Ovary (tissue), 9 donors: Measurements from ENCODE around the gene ZNF91. TPM values are rescaled to one million over a fixed set of nuclear protein-coding genes. Genes with fewer than 3 reads are reported as not detected.

Experiments
- DNase-seq, 5 donors: peaks; one replicate each; pipeline ENCODE4 v3.0.0-alpha.2; 2019 to 2020
- H3K27ac ChIP-seq, 2 donors: fragments of 200-600 bp; one replicate each; pipeline versions ENCODE4 v1.5.1 to v1.8.0; 2019 to 2022
- H3K27me3 ChIP-seq: fragments of 200-600 bp; one replicate; pipeline ENCODE4 v1.8.0; 2022
- H3K36me3 ChIP-seq: fragments of 200-600 bp; sonication (generic); one replicate; pipeline ENCODE4 v1.5.1; 2019
- H3K4me1 ChIP-seq: one replicate; pipeline ENCODE4 v1.8.1; 2013; ENCODE audit warnings: mild to moderate bottlenecking, moderate library complexity; ENCODE audit not compliant: insufficient read depth
- H3K4me3 ChIP-seq: fragments of 200-600 bp; sonication (generic); one replicate; pipeline ENCODE4 v1.5.1; 2017
- H3K9me3 ChIP-seq, 2 donors: fragments of 200-600 bp in 1 of 2; sonication (generic) in 1 of 2; one replicate each; pipeline versions ENCODE4 v1.5.1 to v1.8.1; 2013 to 2019; ENCODE audit warnings: mild to moderate bottlenecking in 1 of 2, moderate library complexity in 1 of 2
- CTCF ChIP-seq, 3 donors: fragments of 450-650 bp in 2 of 3; fragments of 200-600 bp in 1 of 3; IDR thresholded peaks; one replicate each; pipeline versions ENCODE4 v1.5.1 to v1.8.0; 2016 to 2022; ENCODE audit warnings: antibody characterized with exemption in 3 of 3, mild to moderate bottlenecking in 1 of 3
- EP300 ChIP-seq: sonication (generic); formaldehyde crosslinking; IDR thresholded peaks from one replicate; pipeline ENCODE4 v1.6.1; 2017; ENCODE audit warnings: antibody characterized with exemption
- POLR2A ChIP-seq: fragments of 450-650 bp; IDR thresholded peaks from one replicate; pipeline ENCODE4 v1.6.1; 2017; ENCODE audit warnings: antibody characterized with exemption, mild to moderate bottlenecking, moderate library complexity
- WGBS, 3 donors: extraction: QIAGEN DNeasy Blood & Tissue Kit in 1 of 3; methylation state at CpG; one replicate each; pipeline versions ENCODE4 v1.1.5 to v1.1.7; 2013 to 2017; 5-methylcytosine and 5-hydroxymethylcytosine counted together
- intact Hi-C, 4 donors: fragments of 100-400 bp; cut with DNase I; formaldehyde crosslinking; loops; one replicate each; pipeline versions ENCODE4 v1.11.0 to v1.15.1; 2022 to 2023
- polyA plus RNA-seq, 2 donors: library from polyadenylated mRNA; stranded (reverse); fragments of 200-250 nt in 1 of 2; fragments of 350-450 nt in 1 of 2; fragmentation: Illumina TruSeq in 1 of 2; extraction: RNeasy Lipid Tissue Mini Kit (QIAGEN cat#74804) in 1 of 2; gene quantifications; one replicate each; pipeline ENCODE4 v1.2.3, GENCODE V29; 2013 to 2014
- total RNA-seq, 7 donors: library from RNA; depleted of rRNA in 2 of 7; stranded (reverse); fragments of >200 nt in 2 of 7; fragmentation: NEBNext Ultra II Directional in 3 of 7; extraction: Animal tissue kit (Norgen Biotek cat#: 25700) in 3 of 7; gene quantifications; one replicate each; pipeline versions ENCODE4 v1.1.0 to v1.2.4, GENCODE V29; 2016 to 2023
- donor health status: DM: no; HTN: no; CAD: no; lungs with moderate emphysema.
- donor health status: DM: no; HTN: no; CAD: no.
- donor health status: Bipolar disorder and iron deficiency.
- donor health status: DM: yes; HTN: yes; CAD: no.
- donor health status: DM: no; HTN: no; CAD: no.
- donor health status: DM: yes; HTN: yes; CAD: no.

The ZNF91 gene
- total and polyA plus RNA-seq, 9 donors = 13.2 to 85.6 (median 66.6) TPM

GRCh38 chr19:23311551-23311950, 83.7 kb downstream of the ZNF91 start:
- WGBS, 3 donors = 86 to 88% (median 87%) methylated on average over 3 of the region's 3 CpGs
- Histone ChIP-seq H3K4me3 (no peak overlapping the region), H3K4me1 (no peaks in the 10 kb centered on the region), H3K27ac (no peak overlapping the region), H3K27me3 (no peaks in the 10 kb centered on the region), H3K36me3 (no peaks in the 10 kb centered on the region), H3K9me3 (no peaks in the 10 kb centered on the region)
- no peak for TF ChIP-seq EP300
- no peak for TF ChIP-seq CTCF (IDR thresholded peaks at IDR 0.05)
- no peak for TF ChIP-seq POLR2A
- DNase-seq = no peak
- intact Hi-C loops = no loop called here

- Histone ChIP-seq H3K36me3 (no peaks in the 10 kb centered on the region), H3K9me3 (no peaks in the 10 kb centered on the region), H3K4me1 (no peaks in the 10 kb centered on the region), H3K4me3 (no peak overlapping the region), H3K27me3 (no peaks in the 10 kb centered on the region), H3K27ac (no peak overlapping the region)
- intact Hi-C loops = no loop called here
- WGBS, 3 donors = 91 to 100% (median 96%) methylated on average over 2 of the region's 2 CpGs
- TF ChIP-seq EP300 (no peak), POLR2A (no peak), CTCF (IDR thresholded peaks at IDR 0.05) (no peak)
- no peak for DNase-seq
Observed at GRCh38 chr19:23310729-23311211, 84.5 kb downstream of the ZNF91 start.

- H3K4me1 ChIP-seq = no peaks in the 10 kb centered on the region
- TF ChIP-seq POLR2A (no peak), CTCF (IDR thresholded peaks at IDR 0.05) (no peak), EP300 (no peak)
- no peaks in the 10 kb centered on the region for H3K36me3 ChIP-seq
- no peak overlapping the region for H3K27ac ChIP-seq
- no peak overlapping the region for H3K4me3 ChIP-seq
- no peaks in the 10 kb centered on the region for H3K9me3 ChIP-seq
- WGBS, 3 donors = 95 to 100% (median 97%) methylated on average over 1 of the region's 1 CpG
- no peaks in the 10 kb centered on the region for H3K27me3 ChIP-seq
- DNase-seq = no peak
- intact Hi-C loops = no loop called here
Observed at GRCh38 chr19:23309926-23310325, 85.3 kb downstream of the ZNF91 start.

GRCh38 chr19:23305555-23305954, 89.7 kb downstream of the ZNF91 start:
- intact Hi-C loops = no loop called here
- no peaks in the 10 kb centered on the region for H3K9me3 ChIP-seq
- no peaks in the 10 kb centered on the region for H3K27me3 ChIP-seq
- H3K4me3 ChIP-seq = no peak overlapping the region
- H3K27ac ChIP-seq = no peak overlapping the region
- TF ChIP-seq EP300 (no peak), POLR2A (no peak), CTCF (IDR thresholded peaks at IDR 0.05) (no peak)
- no peaks in the 10 kb centered on the region for H3K4me1 ChIP-seq
- DNase-seq = no peak
- H3K36me3 ChIP-seq = no peaks in the 10 kb centered on the region
- 21 to 50% (median 28%) methylated on average over 1 of the region's 1 CpG for WGBS, 3 donors
